ENCODE measurements around the gene NPAS2.

NPAS2 gene

GRCh38 chr2:101012706-101013181 is 192.8 kb downstream of the NPAS2 start:
- no peak for DNase-seq (ENCODE audit: low read depth in 2 of 2)

- DNase-seq (ENCODE audit: low read depth in 2 of 2), result no peak
Measured at GRCh38 chr2:101014264-101014857, 194.4 kb downstream of the NPAS2 start.

GRCh38 chr2:101017371-101017770 is 197.4 kb downstream of the NPAS2 start:
- DNase-seq (ENCODE audit: low read depth in 2 of 2), result no peak

GRCh38 chr2:101018934-101019333 is 199.0 kb downstream of the NPAS2 start:
- no peak for DNase-seq (ENCODE audit: low read depth in 2 of 2)

GRCh38 chr2:101022221-101022620 is 202.3 kb downstream of the NPAS2 start:
- no peak for DNase-seq (ENCODE audit: low read depth in 2 of 2)

DNA sequence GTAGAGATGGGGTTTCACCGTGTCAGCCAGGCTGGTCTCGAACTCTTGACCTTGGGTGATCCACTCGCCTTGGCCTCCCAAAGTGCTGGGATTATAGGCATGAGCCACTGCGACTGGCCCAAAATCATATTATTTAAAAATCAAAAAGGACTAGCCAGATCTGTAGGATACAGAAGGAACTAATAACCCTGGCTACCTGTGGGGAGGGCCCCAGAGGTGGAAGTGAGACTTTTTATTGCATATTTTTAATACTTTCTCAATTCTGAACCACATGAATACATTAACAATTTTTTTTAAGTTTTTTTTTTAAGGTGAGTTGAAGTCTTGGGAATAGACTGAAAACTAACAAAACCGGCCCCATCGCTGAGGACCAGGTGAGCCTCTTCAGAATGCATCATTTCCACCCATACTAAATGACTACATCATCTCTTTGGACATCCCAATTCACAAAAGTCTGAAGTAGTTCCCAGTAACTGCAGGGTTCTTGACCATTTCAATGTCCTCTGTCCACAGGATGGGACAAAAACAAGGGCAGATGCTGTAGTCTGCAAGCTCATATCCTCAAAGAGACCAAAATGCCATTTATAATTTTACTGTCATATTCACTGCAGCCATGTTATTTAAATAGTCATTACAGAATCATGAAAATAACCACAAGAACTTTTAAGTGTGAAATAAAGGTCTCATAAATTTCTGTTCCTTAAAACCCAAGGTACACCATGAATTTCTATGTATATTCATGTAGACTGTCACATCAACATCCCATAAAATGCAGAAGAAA is 203.6 kb downstream of the NPAS2 start:
- no peak for DNase-seq (ENCODE audit: low read depth in 2 of 2)

DNA sequence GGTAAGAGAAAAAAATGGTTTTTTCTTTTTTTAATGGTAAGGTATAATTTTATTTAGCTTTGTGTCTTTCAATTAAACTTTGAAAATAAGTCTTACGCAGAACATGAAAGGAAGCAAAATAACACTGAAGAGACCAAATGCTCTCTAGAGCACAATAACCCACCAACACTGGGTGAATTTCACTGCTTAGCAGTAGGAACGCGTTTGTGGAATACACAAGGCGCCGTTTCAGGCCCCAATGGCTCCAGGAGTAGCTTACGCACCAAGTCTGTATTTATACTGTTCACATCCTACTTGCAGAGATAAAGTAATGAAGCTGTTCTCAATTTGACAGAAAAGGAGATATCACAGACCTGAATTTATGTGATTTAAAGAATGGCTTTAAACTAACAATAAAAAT is 205.6 kb downstream of the NPAS2 start:
- DNase-seq (ENCODE audit: low read depth in 2 of 2), result no peak

DNA sequence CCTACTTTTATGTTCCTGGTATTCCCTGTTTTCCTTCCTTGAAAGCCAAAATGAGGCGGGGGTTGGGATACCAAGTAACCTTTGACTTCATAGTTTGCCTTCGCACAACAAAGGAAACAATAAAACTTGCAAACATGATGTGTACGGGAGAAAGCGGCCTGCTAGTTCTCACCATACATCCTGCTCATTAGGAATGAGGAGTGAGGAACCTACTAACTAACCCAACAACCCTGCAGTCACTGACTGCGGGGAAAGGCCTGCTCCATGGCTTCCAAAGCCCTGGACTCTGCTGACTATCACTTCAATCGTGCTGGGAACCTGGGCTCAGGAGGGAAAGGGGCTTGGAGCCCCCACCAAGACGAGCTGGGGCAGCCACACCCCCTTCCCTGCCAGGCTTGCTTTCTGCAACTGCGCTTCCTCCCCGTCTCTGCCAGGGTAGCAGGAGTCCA is 206.3 kb downstream of the NPAS2 start:
- no peak for DNase-seq (ENCODE audit: low read depth in 2 of 2)

GRCh38 chr2:101026923-101027469 is 207.1 kb downstream of the NPAS2 start:
- no peak for DNase-seq (ENCODE audit: low read depth in 2 of 2)

GRCh38 chr2:101027852-101028251 is 207.9 kb downstream of the NPAS2 start:
- no peak for DNase-seq (ENCODE audit: low read depth in 2 of 2)

DNA sequence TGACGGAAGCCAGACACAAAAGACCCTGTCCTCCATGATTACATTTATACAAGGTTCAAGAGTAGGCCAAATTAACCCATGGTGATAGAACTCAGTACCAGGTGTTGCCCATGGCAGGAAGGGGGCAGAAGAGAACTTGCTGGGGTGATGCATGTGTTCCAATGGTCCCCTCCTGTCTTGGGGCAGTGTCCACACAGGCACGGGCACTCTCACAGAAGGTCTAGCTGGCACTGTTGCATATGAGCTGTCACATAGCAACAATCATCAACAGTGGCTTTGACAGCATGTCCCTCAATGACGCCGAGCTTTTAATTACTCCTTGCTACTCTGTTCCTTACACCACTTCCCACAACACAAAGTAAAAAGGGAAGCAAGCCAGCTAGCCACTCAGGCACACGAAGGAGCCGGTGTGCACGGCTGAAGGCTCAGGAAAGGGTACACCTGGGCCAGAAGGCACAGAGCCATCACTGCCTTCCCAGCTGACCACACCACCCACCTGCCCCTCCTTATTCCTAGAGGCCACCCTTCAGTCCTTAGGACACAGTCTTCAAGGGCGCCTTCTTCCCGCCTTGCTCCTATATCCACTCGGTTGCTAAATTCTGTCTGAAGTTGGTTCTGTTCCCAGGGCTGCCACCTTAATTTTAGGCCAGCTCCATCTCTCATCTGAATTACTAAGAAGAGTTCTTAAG is 211.1 kb downstream of the NPAS2 start:
- no peak for DNase-seq (ENCODE audit: low read depth in 2 of 2)

GRCh38 chr2:101032084-101032776 is 212.3 kb downstream of the NPAS2 start:
- no peak for DNase-seq (ENCODE audit: low read depth in 2 of 2)

DNA sequence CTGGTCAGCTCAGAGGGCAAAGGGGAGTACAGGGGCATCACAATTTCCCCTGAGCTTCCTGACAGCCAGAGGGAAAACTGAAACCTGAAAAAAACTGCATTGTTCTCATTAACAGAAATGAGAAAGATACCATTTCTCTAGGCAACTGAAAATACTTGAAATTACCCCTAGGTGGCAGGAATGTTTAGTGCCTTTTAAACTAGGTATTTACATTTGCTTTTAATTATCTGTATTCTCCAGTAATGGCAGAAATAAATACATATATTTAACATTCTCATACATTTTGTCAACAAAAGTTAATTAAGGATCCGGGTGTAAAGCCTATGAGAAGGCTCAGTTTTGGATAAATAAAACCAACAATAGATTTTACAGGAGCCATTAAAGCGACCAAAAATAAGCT is 216.6 kb downstream of the NPAS2 start:
- DNase-seq (ENCODE audit: low read depth in 2 of 2), result no peak

DNA sequence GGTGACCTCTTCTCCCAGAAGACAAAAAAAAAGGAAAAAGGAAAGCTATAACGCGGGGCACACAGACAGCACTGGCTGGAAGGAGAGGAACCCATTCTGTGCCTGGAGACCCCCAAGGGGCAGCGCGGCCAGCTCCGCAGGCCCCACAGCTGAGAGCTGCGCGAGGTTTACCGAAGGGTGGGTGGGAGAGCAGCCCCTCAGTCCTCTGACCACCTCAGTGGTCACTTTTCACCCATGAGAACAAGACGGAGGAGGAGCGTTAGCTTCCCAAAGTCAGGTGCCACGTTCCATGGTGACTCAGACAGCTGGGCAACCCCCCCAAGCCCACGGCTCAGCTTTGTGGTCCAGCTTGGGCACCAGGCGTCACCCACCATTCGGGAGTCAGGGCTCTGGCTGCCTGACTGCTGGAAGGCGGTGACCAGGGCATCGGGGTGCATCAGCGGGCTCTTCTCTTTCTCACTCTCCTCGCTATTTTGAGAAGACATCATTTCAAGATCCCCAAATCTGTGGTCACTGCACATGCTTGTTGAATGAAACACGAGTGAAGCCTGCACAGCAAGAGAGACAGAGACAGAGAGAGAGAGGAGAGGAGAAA is 217.3 kb downstream of the NPAS2 start:
- no peak for DNase-seq (ENCODE audit: low read depth in 2 of 2)

DNA sequence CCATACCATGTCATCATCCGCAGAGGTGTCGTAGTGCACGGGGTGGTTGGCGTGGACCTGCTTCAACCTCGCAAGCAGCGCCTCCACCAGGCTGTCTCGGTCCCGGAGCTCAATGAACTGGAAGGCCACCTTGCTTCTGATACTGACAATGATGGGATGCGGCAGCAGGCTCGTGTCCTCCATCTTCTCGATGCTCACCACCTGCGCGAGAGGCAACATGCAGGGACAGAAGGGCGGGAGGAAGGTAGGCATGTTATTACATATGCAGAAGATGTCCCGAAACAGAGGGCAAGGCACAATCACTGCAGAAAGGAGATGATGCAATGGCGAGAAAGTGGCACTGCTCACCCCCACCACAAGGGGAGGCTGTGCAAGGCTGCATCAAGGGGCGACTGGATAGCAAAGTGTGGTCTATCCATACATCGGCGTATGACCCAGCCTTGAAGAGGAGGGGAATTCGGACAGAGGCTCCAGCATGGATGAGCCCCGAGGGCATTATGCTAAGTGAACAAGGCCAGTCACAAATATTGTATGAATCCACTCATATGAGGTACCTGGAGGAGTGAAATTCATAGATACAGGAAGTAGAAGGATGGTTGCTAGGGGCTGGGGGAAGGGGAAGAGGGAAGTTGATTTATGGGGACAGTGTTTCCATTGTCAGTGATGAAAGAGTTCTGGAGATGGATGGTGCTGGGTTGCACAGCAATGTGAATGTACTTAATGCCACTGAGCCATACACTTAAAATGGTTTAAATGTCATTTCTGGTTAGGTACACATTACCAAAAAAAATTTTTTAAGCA is 218.7 kb downstream of the NPAS2 start:
- DNase-seq (ENCODE audit: low read depth in 2 of 2), result no peak

GRCh38 chr2:101040072-101040471 is 220.1 kb downstream of the NPAS2 start:
- no peak for DNase-seq (ENCODE audit: low read depth in 2 of 2)

DNA sequence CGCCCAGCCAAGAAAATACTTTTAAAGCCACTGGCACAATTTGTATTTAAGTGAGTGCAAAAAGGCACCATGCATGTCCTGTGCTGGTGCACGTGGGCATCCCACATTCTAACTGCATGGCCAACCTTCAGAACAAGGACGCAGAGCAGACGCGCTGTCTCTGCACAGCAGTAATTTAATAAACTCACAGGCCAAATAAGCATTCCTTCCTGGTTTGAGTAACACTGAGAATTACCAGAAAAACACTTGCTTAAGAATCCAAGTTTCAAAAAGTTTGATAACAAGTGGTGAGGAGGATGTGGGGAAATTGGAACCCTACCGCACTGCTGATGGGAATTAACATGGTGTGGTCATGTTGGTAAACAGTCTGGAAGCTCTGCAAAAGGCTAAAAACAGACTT is 220.8 kb downstream of the NPAS2 start:
- no peak for DNase-seq (ENCODE audit: low read depth in 2 of 2)

GRCh38 chr2:101041413-101041812 is 221.5 kb downstream of the NPAS2 start:
- DNase-seq (ENCODE audit: low read depth in 2 of 2), result no peak

- DNase-seq (ENCODE audit: low read depth in 2 of 2), result no peak
Measured at GRCh38 chr2:101045330-101045729, 225.4 kb downstream of the NPAS2 start.
